Astrocyte (in vitro differentiated cells and primary cell): ENCODE data around the gene TRPV2. TPM values are rescaled to one million over a fixed set of nuclear protein-coding genes. Genes with fewer than 3 reads are reported as not detected.
A peak's percentile ranks its signal among the peaks of the same experiment; 100 is the strongest.

Source experiments
- DNase-seq: peaks from one replicate; pipeline ENCODE4 v3.0.0-alpha.2; 2010; ENCODE audit warnings: low read depth
- FAIRE-seq: peaks from 2 replicates; lab custom pipeline; 2011; peaks lifted over from hg19 to GRCh38; lab: Jason Lieb, UNC
- H2AFZ ChIP-seq: 2 replicates; pipeline ENCODE4 v1.6.0; 2012; ENCODE audit warnings: low read depth, low read length, inconsistent platforms
- H3K27ac ChIP-seq: 2 replicates; pipeline ENCODE4 v1.5.1; 2011; ENCODE audit warnings: low read depth, low read length, inconsistent platforms
- H3K27me3 ChIP-seq: 2 replicates; pipeline ENCODE4 v1.6.0; 2011; ENCODE audit warnings: low read length, inconsistent platforms; ENCODE audit not compliant: insufficient read depth
- H3K36me3 ChIP-seq: 2 replicates; pipeline ENCODE4 v1.5.1; 2011; ENCODE audit warnings: low read length, inconsistent platforms; ENCODE audit not compliant: insufficient read depth
- H3K4me1 ChIP-seq: 2 replicates; pipeline ENCODE4 v1.5.1; 2011; ENCODE audit warnings: low read length, inconsistent platforms; ENCODE audit not compliant: insufficient read depth
- H3K4me2 ChIP-seq: 2 replicates; pipeline ENCODE4 v1.6.0; 2012; ENCODE audit warnings: low read length, inconsistent platforms
- H3K4me3 ChIP-seq: 2 replicates; pipeline ENCODE4 v1.5.1; 2011; ENCODE audit warnings: low read depth, mild to moderate bottlenecking, low read length, inconsistent platforms; ENCODE audit not compliant: insufficient read depth
- H3K79me2 ChIP-seq: 2 replicates; pipeline ENCODE4 v1.6.0; 2012; ENCODE audit warnings: mild to moderate bottlenecking, low read length, inconsistent platforms; ENCODE audit not compliant: insufficient read depth
- H3K9ac ChIP-seq: 2 replicates; pipeline ENCODE4 v1.6.0; 2012; ENCODE audit warnings: mild to moderate bottlenecking, low read length, inconsistent platforms
- H3K9me3 ChIP-seq: 2 replicates; pipeline ENCODE4 v1.5.1; 2012; ENCODE audit warnings: low read depth, mild to moderate bottlenecking, low read length, inconsistent platforms; ENCODE audit not compliant: insufficient read depth
- H4K20me1 ChIP-seq: 2 replicates; pipeline ENCODE4 v1.6.0; 2012; ENCODE audit warnings: low read length, inconsistent platforms; ENCODE audit not compliant: insufficient read depth
- H3K27ac Mint-ChIP-seq: one replicate; pipeline ENCODE4 v1.8.0; 2021; ENCODE audit warnings: mild to moderate bottlenecking, mixed read lengths; ENCODE audit not compliant: unreplicated experiment
- H3K27me3 Mint-ChIP-seq: one replicate; pipeline ENCODE4 v1.8.0; 2021; ENCODE audit warnings: low read depth, mixed read lengths; ENCODE audit not compliant: unreplicated experiment
- H3K36me3 Mint-ChIP-seq: one replicate; pipeline ENCODE4 v1.8.0; 2021; ENCODE audit warnings: low read depth, mixed read lengths; ENCODE audit not compliant: unreplicated experiment
- H3K4me1 Mint-ChIP-seq: one replicate; pipeline ENCODE4 v1.8.0; 2021; ENCODE audit warnings: low read depth, mixed read lengths; ENCODE audit not compliant: unreplicated experiment
- H3K4me3 Mint-ChIP-seq: one replicate; pipeline ENCODE4 v1.8.0; 2021; ENCODE audit warnings: mild to moderate bottlenecking, moderate library complexity, mixed read lengths; ENCODE audit not compliant: unreplicated experiment
- H3K9me3 Mint-ChIP-seq: one replicate; pipeline ENCODE4 v1.8.0; 2021; ENCODE audit warnings: mild to moderate bottlenecking, mixed read lengths; ENCODE audit not compliant: unreplicated experiment
- CTCF ChIP-seq: IDR thresholded peaks from 2 replicates; pipeline ENCODE4 v1.5.1; 2011; ENCODE audit warnings: low read depth, mild to moderate bottlenecking, inconsistent platforms, low read length, moderate library complexity; ENCODE audit not compliant: insufficient read depth
- EZH2 ChIP-seq: IDR thresholded peaks from 2 replicates; pipeline ENCODE4 v1.6.1; 2012; ENCODE audit warnings: mild to moderate bottlenecking, low read length, inconsistent platforms; ENCODE audit not compliant: insufficient read depth
- total RNA-seq: library from RNA; stranded (reverse); gene quantifications from 2 replicates; pipeline ENCODE4 v1.2.1, GENCODE V29; 2021

TRPV2 gene
- total RNA-seq, 1 donor from 2014 or later = 0.86 TPM

- Mint-ChIP-seq H3K27ac (no peak overlapping the region), H3K9me3 (no peaks in the 10 kb centered on the region), H3K4me3 (no peak overlapping the region), H3K36me3 (no peaks in the 10 kb centered on the region), H3K4me1 (peaks cover 15% of the 10 kb centered on the region), H3K27me3 (peaks cover 28% of the 10 kb centered on the region)
- FAIRE-seq = no peak
- Histone ChIP-seq H3K9ac (no peak overlapping the region), H3K9me3 (no peaks in the 10 kb centered on the region), H3K4me3 (no peak overlapping the region), H3K36me3 (no peaks in the 10 kb centered on the region), H3K79me2 (no peaks in the 10 kb centered on the region), H3K27ac (no peak overlapping the region), H2AFZ (no peak overlapping the region), H4K20me1 (no peaks in the 10 kb centered on the region), H3K4me2 (no peak overlapping the region), H3K4me1 (peaks cover 8% of the 10 kb centered on the region), H3K27me3 (peaks cover 2% of the 10 kb centered on the region)
- no peak for DNase-seq
- TF ChIP-seq EZH2 = no peak
- no peak for TF ChIP-seq CTCF
These were observed 58.8 kb downstream of the TRPV2 start for GRCh38 chr17:16474012-16474725.

- Histone ChIP-seq H3K4me1 (peaks cover 8% of the 10 kb centered on the region), H3K4me3 (no peak overlapping the region), H3K36me3 (no peaks in the 10 kb centered on the region), H3K9me3 (no peaks in the 10 kb centered on the region), H2AFZ (no peak overlapping the region), H3K27ac (no peak overlapping the region), H4K20me1 (no peaks in the 10 kb centered on the region), H3K27me3 (peaks cover 2% of the 10 kb centered on the region), H3K9ac (no peak overlapping the region), H3K4me2 (no peak overlapping the region), H3K79me2 (no peaks in the 10 kb centered on the region)
- FAIRE-seq (no peak), DNase-seq (no peak)
- TF ChIP-seq EZH2 (no peak), CTCF (no peak)
- Mint-ChIP-seq H3K4me3 (no peak overlapping the region), H3K27me3 (peaks cover 25% of the 10 kb centered on the region), H3K36me3 (no peaks in the 10 kb centered on the region), H3K9me3 (no peaks in the 10 kb centered on the region), H3K27ac (no peak overlapping the region), H3K4me1 (peaks cover 15% of the 10 kb centered on the region)
These were observed 59.9 kb downstream of the TRPV2 start for GRCh38 chr17:16475179-16475704.

- peak overlapping the region; percentile 52 for H3K9ac ChIP-seq
- no peaks in the 10 kb centered on the region for H3K27me3 ChIP-seq
- H3K27me3 Mint-ChIP-seq = peaks cover 10% of the 10 kb centered on the region
- peaks cover 15% of the 10 kb centered on the region for H3K4me1 Mint-ChIP-seq
- no peak overlapping the region for H3K27ac Mint-ChIP-seq
- no peaks in the 10 kb centered on the region for H3K79me2 ChIP-seq
- H3K4me1 ChIP-seq = peaks cover 8% of the 10 kb centered on the region
- peak overlapping the region; percentile 49 for H3K4me2 ChIP-seq
- no peaks in the 10 kb centered on the region for H3K36me3 ChIP-seq
- peak overlapping the region; percentile 87 for H2AFZ ChIP-seq
- H3K9me3 ChIP-seq = no peaks in the 10 kb centered on the region
- DNase-seq = peak; percentile 81
- peak; percentile 89 for FAIRE-seq
- TF ChIP-seq CTCF (no peak), EZH2 (no peak)
- H3K4me3 ChIP-seq = no peak overlapping the region
- H3K36me3 Mint-ChIP-seq = no peaks in the 10 kb centered on the region
- H3K4me3 Mint-ChIP-seq = no peak overlapping the region
- no peaks in the 10 kb centered on the region for H3K9me3 Mint-ChIP-seq
- H3K27ac ChIP-seq = peak overlapping the region; percentile 55
- no peaks in the 10 kb centered on the region for H4K20me1 ChIP-seq
These were observed 61.9 kb downstream of the TRPV2 start for GRCh38 chr17:16477255-16477654.
